Kidney (tissue), 14 donors: ENCODE data around the gene RANGAP1. TPM values are rescaled to one million over a fixed set of nuclear protein-coding genes. Genes with fewer than 3 reads are reported as not detected.

Experiments used
- DNase-seq, 5 donors: peaks; one replicate each; pipeline ENCODE4 v3.0.0-alpha.2; 2013 to 2020
- FAIRE-seq: peaks from 2 replicates; lab custom pipeline; 2012; peaks lifted over from hg19 to GRCh38; lab: Jason Lieb, UNC
- H3K27ac ChIP-seq, 2 donors: one replicate each; pipeline ENCODE4 v1.7.0; 2013; ENCODE audit warnings: low read depth in 2 of 2, low read length in 2 of 2, inconsistent platforms in 1 of 2
- H3K27me3 ChIP-seq: one replicate; pipeline ENCODE4 v1.7.1; 2013; ENCODE audit warnings: low read length, inconsistent platforms; ENCODE audit not compliant: control insufficient read depth, insufficient read depth
- H3K36me3 ChIP-seq, 3 donors: one replicate each; pipeline versions ENCODE4 v1.7.0 to v1.7.1; 2013; ENCODE audit warnings: low read length in 3 of 3, control low read depth in 1 of 3, inconsistent platforms in 1 of 3; ENCODE audit not compliant: insufficient read depth in 3 of 3, control insufficient read depth in 2 of 3
- H3K4me1 ChIP-seq, 3 donors: one replicate each; pipeline versions ENCODE4 v1.7.0 to v1.7.1; 2013; ENCODE audit warnings: low read length in 3 of 3, inconsistent platforms in 1 of 3, low read depth in 1 of 3; ENCODE audit not compliant: control insufficient read depth in 2 of 3, insufficient read depth in 2 of 3
- H3K4me3 ChIP-seq, 3 donors: one replicate each; pipeline versions ENCODE4 v1.7.0 to v1.8.1; 2013; ENCODE audit warnings: low read length in 3 of 3, control low read depth in 1 of 3, inconsistent platforms in 1 of 3
- H3K9ac ChIP-seq, 3 donors: one replicate each; pipeline versions ENCODE4 v1.7.0 to v1.7.1; 2013; ENCODE audit warnings: low read length in 3 of 3, control low read depth in 1 of 3, inconsistent platforms in 1 of 3
- H3K9me3 ChIP-seq, 3 donors: one replicate each; pipeline versions ENCODE4 v1.7.0 to v1.7.1; 2013; ENCODE audit warnings: low read length in 3 of 3, control low read depth in 1 of 3, inconsistent platforms in 1 of 3; ENCODE audit not compliant: control insufficient read depth in 2 of 3, insufficient read depth in 1 of 3
- intact Hi-C: fragments of 100-400 bp; cut with DNase I; formaldehyde crosslinking; loops from one replicate; pipeline ENCODE4 v1.11.1; 2022
- polyA plus RNA-seq: library from polyadenylated mRNA; stranded (reverse); fragments of 350-450 nt; fragmentation: Illumina TruSeq; extraction: RNeasy Lipid Tissue Mini Kit (QIAGEN cat#74804); gene quantifications from one replicate; pipeline ENCODE4 v1.2.3, GENCODE V29; 2014; ENCODE audit warnings: low read depth, low replicate concordance; ENCODE audit not compliant: insufficient read depth
- total RNA-seq: library from RNA; stranded (reverse); fragmentation: NEBNext Ultra II Directional; extraction: Animal tissue kit (Norgen Biotek cat#: 25700); gene quantifications from one replicate; pipeline ENCODE4 v1.2.1, GENCODE V29; 2021
- TF ChIP-seq, protein P1 (sequence below): IDR thresholded peaks from 3 replicates; pipeline ENCODE4 v1.5.1; 2012; ENCODE audit warnings: mild to moderate bottlenecking, moderate library complexity, borderline replicate concordance; ENCODE audit not compliant: insufficient read depth; ENCODE audit errors: extremely low read depth
- donor health status: control.
- donor health status: control.
- donor health status: control.
- donor health status: control.
- donor health status: control.
- donor health status: DM: yes; HTN: yes; CAD: no.
- donor health status: Normal renal cell carcinoma (clear cell type).

RANGAP1 gene
- total and polyA plus RNA-seq, 2 donors from 2014 or later = 38.8 to 40.8 TPM

DNA sequence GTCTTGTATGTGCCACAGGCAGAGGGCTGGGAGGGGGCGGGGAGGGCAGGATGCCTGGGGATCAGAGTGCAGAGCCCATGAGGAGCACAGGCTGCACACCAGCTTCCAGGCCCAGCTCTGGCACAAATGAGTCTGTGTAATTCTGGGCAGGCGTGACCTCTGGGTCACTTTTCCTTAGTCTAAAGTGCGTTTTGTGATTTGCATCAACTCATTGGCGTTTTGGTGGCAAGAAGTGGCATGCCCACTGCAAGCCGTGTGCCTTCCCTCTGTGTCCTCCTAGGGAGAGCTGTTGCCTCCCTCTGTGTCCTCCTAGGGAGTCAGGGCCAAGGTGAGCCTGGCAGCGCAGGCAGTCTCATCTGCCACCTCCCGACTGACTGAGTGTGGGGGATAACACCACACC is 62.5 kb downstream of the RANGAP1 start:
- Histone ChIP-seq H3K27me3 (no peaks in the 10 kb centered on the region), H3K27ac (no peak overlapping the region), H3K9ac (no peak overlapping the region), H3K9me3 (no peaks in the 10 kb centered on the region), H3K4me1 (peaks cover 0 to 5% (median 0%) of the 10 kb centered on the region in 3 donors), H3K4me3 (no peak overlapping the region), H3K36me3 (peaks cover 2 to 37% (median 17%) of the 10 kb centered on the region in 3 donors)
- intact Hi-C loops = no loop called here
- TF ChIP-seq, protein P1, sequence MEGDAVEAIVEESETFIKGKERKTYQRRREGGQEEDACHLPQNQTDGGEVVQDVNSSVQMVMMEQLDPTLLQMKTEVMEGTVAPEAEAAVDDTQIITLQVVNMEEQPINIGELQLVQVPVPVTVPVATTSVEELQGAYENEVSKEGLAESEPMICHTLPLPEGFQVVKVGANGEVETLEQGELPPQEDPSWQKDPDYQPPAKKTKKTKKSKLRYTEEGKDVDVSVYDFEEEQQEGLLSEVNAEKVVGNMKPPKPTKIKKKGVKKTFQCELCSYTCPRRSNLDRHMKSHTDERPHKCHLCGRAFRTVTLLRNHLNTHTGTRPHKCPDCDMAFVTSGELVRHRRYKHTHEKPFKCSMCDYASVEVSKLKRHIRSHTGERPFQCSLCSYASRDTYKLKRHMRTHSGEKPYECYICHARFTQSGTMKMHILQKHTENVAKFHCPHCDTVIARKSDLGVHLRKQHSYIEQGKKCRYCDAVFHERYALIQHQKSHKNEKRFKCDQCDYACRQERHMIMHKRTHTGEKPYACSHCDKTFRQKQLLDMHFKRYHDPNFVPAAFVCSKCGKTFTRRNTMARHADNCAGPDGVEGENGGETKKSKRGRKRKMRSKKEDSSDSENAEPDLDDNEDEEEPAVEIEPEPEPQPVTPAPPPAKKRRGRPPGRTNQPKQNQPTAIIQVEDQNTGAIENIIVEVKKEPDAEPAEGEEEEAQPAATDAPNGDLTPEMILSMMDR = no peak
- no peak for DNase-seq
- FAIRE-seq = no peak

DNA sequence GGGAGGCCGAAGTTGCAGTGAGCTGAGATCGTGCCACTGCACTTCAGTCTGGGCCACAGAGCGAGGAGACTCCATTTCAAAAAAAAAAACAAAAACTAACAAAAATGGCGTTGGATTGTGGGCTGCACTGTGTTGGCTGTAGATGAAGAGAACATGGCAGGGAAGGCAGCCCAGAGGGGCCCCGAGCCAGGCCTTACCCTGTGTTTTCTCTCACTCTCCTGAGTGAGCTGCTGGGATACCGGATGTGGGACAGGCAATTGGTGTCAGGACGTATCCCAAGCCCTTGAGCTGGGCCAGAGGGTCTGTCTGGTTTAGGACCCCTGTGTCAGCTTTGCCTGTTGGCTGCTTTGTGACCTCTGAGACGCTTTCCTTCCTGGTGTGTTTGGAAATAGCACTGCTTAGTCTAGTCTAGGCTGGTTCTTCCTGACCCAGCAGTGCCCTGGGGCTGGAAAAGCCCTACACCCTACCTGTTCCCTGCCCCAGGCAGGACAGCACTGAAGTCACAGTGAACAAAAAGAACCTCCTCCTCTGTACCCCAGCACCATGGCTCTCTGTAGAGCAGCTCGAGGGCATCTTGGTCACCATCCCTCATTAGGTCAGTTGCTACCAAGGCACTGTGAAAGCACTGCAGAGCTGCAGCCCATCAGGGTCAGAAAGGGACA is 63.0 kb downstream of the RANGAP1 start:
- no peak for FAIRE-seq
- peaks cover 2 to 37% (median 17%) of the 10 kb centered on the region in 3 donors for H3K36me3 ChIP-seq

DNA sequence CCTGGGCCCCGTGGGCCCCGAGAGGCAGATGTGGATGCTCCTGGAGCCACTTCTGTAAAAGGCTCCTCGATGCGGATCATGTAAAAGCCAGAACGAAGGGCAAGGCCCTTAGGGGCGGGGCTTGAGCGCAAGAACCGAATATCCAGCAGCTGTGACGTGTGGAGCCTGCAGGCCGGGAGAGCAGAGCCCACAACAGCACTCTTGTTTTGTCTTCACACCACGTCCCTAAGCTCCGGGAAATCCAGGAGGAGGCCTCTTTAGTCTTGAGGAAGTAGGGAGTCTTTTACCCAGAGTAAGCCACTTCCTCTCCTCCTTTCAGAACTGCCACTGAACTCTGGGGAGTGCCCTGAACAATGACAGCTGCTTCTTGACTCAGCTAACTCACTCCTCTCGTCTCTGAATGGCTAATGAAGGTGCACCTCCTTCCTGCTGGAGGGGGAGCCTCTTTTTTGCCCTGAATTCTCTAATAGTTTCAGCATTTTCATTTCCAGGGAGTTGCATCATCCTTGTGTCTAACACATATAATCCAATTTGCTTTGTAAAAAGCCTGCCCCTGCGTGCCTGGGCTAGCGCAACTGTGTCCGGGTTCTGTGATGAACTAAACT is 68.3 kb downstream of the RANGAP1 start:
- Histone ChIP-seq H3K36me3 (peaks cover 2 to 28% (median 14%) of the 10 kb centered on the region in 3 donors), H3K27ac (peak overlapping the region; percentile 0 to 22), H3K9me3 (peaks cover 0 to 1% (median 0%) of the 10 kb centered on the region in 3 donors), H3K9ac (peak overlapping the region in 1 of 3 donors; percentile 34), H3K27me3 (no peaks in the 10 kb centered on the region), H3K4me1 (no peaks in the 10 kb centered on the region), H3K4me3 (no peak overlapping the region)
- DNase-seq = peak; percentile 52 to 91 (median 55)
- TF ChIP-seq, protein P1 = no peak
- no peak for FAIRE-seq
- intact Hi-C loops = no loop called here

More for the DNA sequence above, 63.0 kb downstream of the RANGAP1 start:
- Histone ChIP-seq H3K27me3 (no peaks in the 10 kb centered on the region), H3K4me3 (no peak overlapping the region), H3K9ac (no peak overlapping the region), H3K9me3 (no peaks in the 10 kb centered on the region), H3K27ac (no peak overlapping the region), H3K4me1 (peaks cover 0 to 5% (median 0%) of the 10 kb centered on the region in 3 donors)
- no peak for DNase-seq
- intact Hi-C loops = no loop called here
- TF ChIP-seq, protein P1 = no peak
